Suprapubic skin (tissue), 4 donors: ENCODE data around the gene ACSS1.

Source experiments
- CTCF ChIP-seq, 2 donors: fragments of 200-600 bp in 1 of 2; fragments of 450-650 bp in 1 of 2; sonication (generic) in 1 of 2; IDR thresholded peaks; one replicate each; pipeline ENCODE4 v1.5.1; 2016 to 2019; ENCODE audit warnings: antibody characterized with exemption in 2 of 2, mild to moderate bottlenecking in 1 of 2, moderate library complexity in 1 of 2
- EP300 ChIP-seq: sonication (generic); formaldehyde crosslinking; IDR thresholded peaks from one replicate; pipeline ENCODE4 v1.6.1; 2017; ENCODE audit warnings: antibody characterized with exemption
- POLR2AphosphoS5 ChIP-seq, 3 donors: sonication (generic); formaldehyde crosslinking; IDR thresholded peaks; one replicate each; pipeline ENCODE4 v1.6.1; 2017; ENCODE audit warnings: antibody characterized with exemption in 3 of 3

GRCh38 chr20:24984961-24985640 lies 72.8 kb downstream of the ACSS1 start:
- TF ChIP-seq CTCF (IDR thresholded peaks at IDR 0.05), result no peak
- TF ChIP-seq EP300, result no peak
- no peak for TF ChIP-seq POLR2AphosphoS5 (IDR thresholded peaks at IDR 0.05)
